SK-N-SH (cell line): ENCODE data around the gene PPP4R2. TPM values are rescaled to one million over a fixed set of nuclear protein-coding genes. Genes with fewer than 3 reads are reported as not detected.

Experiments
- CTCF ChIA-PET: fragments of 300-600, 350-600 bp; formaldehyde crosslinking; extraction: SDS; loops from one replicate; lab custom pipeline; 2021; lab: Yijun Ruan, JAX
- POLR2A ChIA-PET: fragments of 350-600 bp; sonication (Branson Sonifier 250); formaldehyde crosslinking; extraction: SDS; loops from one replicate; lab custom pipeline; 2020; ENCODE audit warnings: antibody characterized with exemption, inconsistent platforms; lab: Yijun Ruan, JAX
- DNase-seq: peaks from one replicate; pipeline ENCODE4 v3.0.0; 2012
- H2AFZ ChIP-seq: fragments of 200-600 bp; sonication (generic); 2 replicates; pipeline ENCODE4 v1.8.1; 2016; ENCODE audit warnings: antibody characterized with exemption, mild to moderate bottlenecking, low read depth
- H3F3A ChIP-seq: fragments of 200-600 bp; sonication (generic); replicated peaks from 2 replicates; pipeline ENCODE3; 2016; ENCODE audit warnings: antibody characterized with exemption, mild to moderate bottlenecking; ENCODE audit not compliant: insufficient read depth
- H3K27ac ChIP-seq, 2 experiments: fragments of 200-500 bp in 1 of 2; fragments of 200-600 bp in 1 of 2; sonication (Bioruptor generic) in 1 of 2; sonication (generic), shearing (Covaris generic) in 1 of 2; 2 replicates each; pipeline versions ENCODE4 v1.5.1 to v1.6.1; 2014 to 2016; ENCODE audit warnings: low read depth in 2 of 2, inconsistent platforms in 1 of 2, low read length in 1 of 2, mild to moderate bottlenecking in 1 of 2, mixed read lengths in 1 of 2
- H3K27me3 ChIP-seq: fragments of 200-600 bp; sonication (generic), shearing (Covaris generic); 2 replicates; pipeline ENCODE4 v1.6.1; 2016; ENCODE audit warnings: mixed run types; ENCODE audit not compliant: insufficient read depth
- H3K36me3 ChIP-seq, 2 experiments: fragments of 200-500 bp in 1 of 2; fragments of 200-600 bp in 1 of 2; sonication (Bioruptor generic) in 1 of 2; sonication (generic) in 1 of 2; replicated peaks in 1 of 2; 2 replicates each; pipeline versions ENCODE3 to v1.5.1; 2014 to 2016; ENCODE audit warnings: low read length in 1 of 2, mild to moderate bottlenecking in 1 of 2; ENCODE audit not compliant: insufficient read depth in 2 of 2, control insufficient read depth in 1 of 2
- H3K4me1 ChIP-seq, 2 experiments: fragments of 200-500 bp in 1 of 2; fragments of 200-600 bp in 1 of 2; sonication (Bioruptor generic) in 1 of 2; sonication (generic), shearing (Covaris generic) in 1 of 2; 2 replicates each; pipeline versions ENCODE4 v1.5.1 to v1.6.1; 2014 to 2016; ENCODE audit warnings: low read depth in 1 of 2, low read length in 1 of 2, mixed run types in 1 of 2; ENCODE audit not compliant: insufficient read depth in 2 of 2, control insufficient read depth in 1 of 2
- H3K4me2 ChIP-seq: fragments of 200-600 bp; sonication (generic), shearing (Covaris generic); 2 replicates; pipeline ENCODE4 v1.6.1; 2017; ENCODE audit warnings: mixed run types
- H3K4me3 ChIP-seq, 2 experiments: fragments of 200-500 bp in 1 of 2; fragments of 200-600 bp in 1 of 2; sonication (Bioruptor generic) in 1 of 2; sonication (generic), shearing (Covaris generic) in 1 of 2; 2 replicates each; pipeline versions ENCODE4 v1.5.1 to v1.8.1; 2014 to 2016; ENCODE audit warnings: low read depth in 2 of 2, inconsistent platforms in 1 of 2, low read length in 1 of 2, mild to moderate bottlenecking in 1 of 2, mixed read lengths in 1 of 2, moderate library complexity in 1 of 2
- H3K79me2 ChIP-seq: fragments of 200-600 bp; sonication (generic); 2 replicates; pipeline ENCODE4 v1.8.1; 2017; ENCODE audit warnings: mild to moderate bottlenecking; ENCODE audit not compliant: insufficient read depth
- H3K9ac ChIP-seq: fragments of 200-600 bp; sonication (generic); 2 replicates; pipeline ENCODE4 v1.6.1; 2017; ENCODE audit warnings: mixed run types
- H3K9me2 ChIP-seq: fragments of 200-600 bp; sonication (generic); 2 replicates; pipeline ENCODE4 v1.6.1; 2017; ENCODE audit warnings: mixed run types
- H3K9me3 ChIP-seq: fragments of 200-600 bp; sonication (generic); 2 replicates; pipeline ENCODE4 v1.6.1; 2017; ENCODE audit warnings: mixed run types, mild to moderate bottlenecking, moderate library complexity
- H4K20me1 ChIP-seq: fragments of 200-600 bp; sonication (generic); 2 replicates; pipeline ENCODE4 v1.6.1; 2017; ENCODE audit warnings: mild to moderate bottlenecking, mixed run types; ENCODE audit not compliant: insufficient read depth
- CHD2 ChIP-seq: fragments of 150-350 bp; IDR thresholded peaks from 2 replicates; pipeline ENCODE4 v1.6.1; 2018; ENCODE audit warnings: low read length; ENCODE audit not compliant: partially characterized antibody
- CTCF ChIP-seq: fragments of 200-600 bp; sonication (generic); IDR thresholded peaks from 2 replicates; pipeline ENCODE4 v1.6.1; 2017; ENCODE audit warnings: antibody characterized with exemption, mild to moderate bottlenecking, moderate library complexity
- EP300 ChIP-seq, 2 experiments: IDR thresholded peaks; 2 replicates each; pipeline versions ENCODE4 v1.4.0 to v1.6.1; 2012; ENCODE audit warnings: borderline replicate concordance in 1 of 2, low read depth in 1 of 2, low read length in 1 of 2
- JUND ChIP-seq: IDR thresholded peaks from 2 replicates; pipeline ENCODE4 v1.4.0; 2012
- MEF2A ChIP-seq: IDR thresholded peaks from 2 replicates; pipeline ENCODE4 v1.4.0; 2012; ENCODE audit warnings: low read depth, borderline replicate concordance
- RAD21 ChIP-seq: IDR thresholded peaks from 2 replicates; pipeline ENCODE4 v1.6.1; 2012; ENCODE audit warnings: mild to moderate bottlenecking, low read length
- RCOR1 ChIP-seq: fragments of 150-350 bp; IDR thresholded peaks from 2 replicates; pipeline ENCODE4 v1.6.1; 2017; ENCODE audit warnings: antibody characterized with exemption, low read length
- RFX5 ChIP-seq: IDR thresholded peaks from 2 replicates; pipeline ENCODE4 v1.6.1; 2012; ENCODE audit warnings: mild to moderate bottlenecking, improper control_type of control experiment, low read length
- RXRA ChIP-seq: IDR thresholded peaks from 2 replicates; pipeline ENCODE4 v1.4.0; 2012; ENCODE audit warnings: low read depth, mild to moderate bottlenecking, borderline replicate concordance
- SMC3 ChIP-seq: IDR thresholded peaks from 2 replicates; pipeline ENCODE4 v1.6.1; 2012; ENCODE audit warnings: low read depth, low read length, improper control_type of control experiment
- TCF12 ChIP-seq: IDR thresholded peaks from 2 replicates; pipeline ENCODE4 v1.4.0; 2012
- TEAD4 ChIP-seq: IDR thresholded peaks from 2 replicates; pipeline ENCODE4 v1.4.0; 2012; ENCODE audit warnings: mild to moderate bottlenecking, borderline replicate concordance; ENCODE audit not compliant: insufficient read depth
- WGBS: methylation state at CpG from one replicate; pipeline ENCODE4 v1.1.6; 2017; ENCODE audit warnings: low lambda C conversion rate; 5-methylcytosine and 5-hydroxymethylcytosine counted together
- polyA plus RNA-seq, 3 experiments: library from polyadenylated mRNA; depleted of rRNA; stranded (reverse); fragments of >200 nt; gene quantifications; 2 replicates each; pipeline ENCODE4 v1.2.3, GENCODE V29; 2012
- TF ChIP-seq, protein P1 (sequence below): IDR thresholded peaks from 2 replicates; pipeline ENCODE4 v1.4.0; 2012; ENCODE audit warnings: low read depth
- TF ChIP-seq, protein P2 (sequence below): IDR thresholded peaks from 2 replicates; pipeline ENCODE4 v1.4.0; 2012; ENCODE audit warnings: low read depth, borderline replicate concordance

PPP4R2 gene
- polyA plus RNA-seq, 1 of the 3 experiments (the other 2 are of a cell fraction): 8.9 TPM

GRCh38 chr3:72982609-72983366 lies 13.8 kb upstream of the PPP4R2 start:
- Histone ChIP-seq H3K4me1 (no peaks in the 10 kb centered on the region), H3K4me3 (no peak overlapping the region), H3K9me2 (no peaks in the 10 kb centered on the region), H3K27me3 (no peaks in the 10 kb centered on the region), H3K9me3 (0 out of 2 replicates have a peak, but pooled peaks cover 7% of the 10 kb centered on the region), H3K36me3 (no peaks in the 10 kb centered on the region), H3F3A (no peaks in the 10 kb centered on the region), H2AFZ (no peak overlapping the region), H3K27ac (no peak overlapping the region), H3K4me2 (no peak overlapping the region), H3K9ac (no peak overlapping the region), H4K20me1 (no peaks in the 10 kb centered on the region), H3K79me2 (no peaks in the 10 kb centered on the region)
- TF ChIP-seq JUND: no peak
- no peak for TF ChIP-seq CHD2
- TF ChIP-seq, protein P1, sequence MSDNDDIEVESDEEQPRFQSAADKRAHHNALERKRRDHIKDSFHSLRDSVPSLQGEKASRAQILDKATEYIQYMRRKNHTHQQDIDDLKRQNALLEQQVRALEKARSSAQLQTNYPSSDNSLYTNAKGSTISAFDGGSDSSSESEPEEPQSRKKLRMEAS: no peak
- no peak for TF ChIP-seq CTCF
- TF ChIP-seq SMC3: no peak
- TF ChIP-seq EP300 (IDR thresholded peaks at IDR 0.05; ENCODE audit: borderline replicate concordance in 1 of 2, low read depth in 1 of 2, low read length in 1 of 2): no peak
- TF ChIP-seq MEF2A: no peak
- TF ChIP-seq RCOR1: no peak
- TF ChIP-seq, protein P2, sequence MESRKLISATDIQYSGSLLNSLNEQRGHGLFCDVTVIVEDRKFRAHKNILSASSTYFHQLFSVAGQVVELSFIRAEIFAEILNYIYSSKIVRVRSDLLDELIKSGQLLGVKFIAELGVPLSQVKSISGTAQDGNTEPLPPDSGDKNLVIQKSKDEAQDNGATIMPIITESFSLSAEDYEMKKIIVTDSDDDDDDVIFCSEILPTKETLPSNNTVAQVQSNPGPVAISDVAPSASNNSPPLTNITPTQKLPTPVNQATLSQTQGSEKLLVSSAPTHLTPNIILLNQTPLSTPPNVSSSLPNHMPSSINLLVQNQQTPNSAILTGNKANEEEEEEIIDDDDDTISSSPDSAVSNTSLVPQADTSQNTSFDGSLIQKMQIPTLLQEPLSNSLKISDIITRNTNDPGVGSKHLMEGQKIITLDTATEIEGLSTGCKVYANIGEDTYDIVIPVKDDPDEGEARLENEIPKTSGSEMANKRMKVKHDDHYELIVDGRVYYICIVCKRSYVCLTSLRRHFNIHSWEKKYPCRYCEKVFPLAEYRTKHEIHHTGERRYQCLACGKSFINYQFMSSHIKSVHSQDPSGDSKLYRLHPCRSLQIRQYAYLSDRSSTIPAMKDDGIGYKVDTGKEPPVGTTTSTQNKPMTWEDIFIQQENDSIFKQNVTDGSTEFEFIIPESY: no peak
- TF ChIP-seq RXRA: no peak
- TF ChIP-seq RAD21: no peak
- TF ChIP-seq TCF12: no peak
- no peak for TF ChIP-seq TEAD4
- no peak for TF ChIP-seq RFX5
- WGBS: 83% methylated on average over 3 of the region's 3 CpGs
- DNase-seq: no peak
- ChIA-PET CTCF (interaction anchor here (1.5 kb wide), 1 partner anchor 14 kb away, joined by 5 read pairs; the partner anchor contains the start of gene PPP4R2), POLR2A (no interaction called here)
